C4-2B (cell line): ENCODE results near the gene FLT3LG.

Experiments used
- H3K27ac ChIP-seq: fragments of 450-650 bp; 2 replicates; pipeline ENCODE4 v1.5.1; 2017
- CTCF ChIP-seq: fragments of 450-650 bp; conservative IDR thresholded peaks from 2 replicates; pipeline ENCODE4 v1.5.1; 2017; ENCODE audit warnings: mild to moderate bottlenecking
- ZFX ChIP-seq: fragments of 450-650 bp; IDR thresholded peaks from 2 replicates; pipeline ENCODE4 v1.6.1; 2017

The FLT3LG gene

GRCh38 chr19:49514151-49514550 lies 40.1 kb downstream of the FLT3LG start:
- no peak overlapping the region for H3K27ac ChIP-seq
- no peak for TF ChIP-seq ZFX
- TF ChIP-seq CTCF: no peak

- TF ChIP-seq CTCF: no peak
- TF ChIP-seq ZFX: no peak
- no peak overlapping the region for H3K27ac ChIP-seq
Measured at GRCh38 chr19:49515767-49516166, 41.8 kb downstream of the FLT3LG start.

GRCh38 chr19:49518033-49518432 lies 44.0 kb downstream of the FLT3LG start:
- TF ChIP-seq ZFX (no peak), CTCF (no peak)
- no peak overlapping the region for H3K27ac ChIP-seq

- TF ChIP-seq ZFX: no peak
- TF ChIP-seq CTCF: no peak
- H3K27ac ChIP-seq: no peak overlapping the region
Measured at GRCh38 chr19:49520705-49521319, 46.8 kb downstream of the FLT3LG start.

- no peak overlapping the region for H3K27ac ChIP-seq
- TF ChIP-seq CTCF (no peak), ZFX (no peak)
Measured at GRCh38 chr19:49524812-49525455, 50.9 kb downstream of the FLT3LG start.

- no peak for TF ChIP-seq ZFX
- no peak for TF ChIP-seq CTCF
- peak overlapping the region; percentile 6 for H3K27ac ChIP-seq
Measured at GRCh38 chr19:49528211-49528771, 54.3 kb downstream of the FLT3LG start.

- TF ChIP-seq ZFX: no peak
- TF ChIP-seq CTCF: no peak
- H3K27ac ChIP-seq: no peak overlapping the region
Measured at GRCh38 chr19:49530708-49531107, 56.7 kb downstream of the FLT3LG start.
